IPS-18a (cell line): Measurements from ENCODE around the gene IL1A.

ENCODE experiments used
- H3K27ac ChIP-seq: one replicate; pipeline ENCODE4 v1.5.1; 2013; ENCODE audit warnings: low read length
- H3K27me3 ChIP-seq: one replicate; pipeline ENCODE4 v1.6.1; 2013; ENCODE audit warnings: mild to moderate bottlenecking, low read length; ENCODE audit not compliant: control insufficient read depth, insufficient read depth
- H3K36me3 ChIP-seq: one replicate; pipeline ENCODE4 v1.6.1; 2013; ENCODE audit warnings: low read depth, low read length; ENCODE audit not compliant: control insufficient read depth
- H3K4me1 ChIP-seq: one replicate; pipeline ENCODE4 v1.6.1; 2013; ENCODE audit warnings: low read depth, low read length; ENCODE audit not compliant: control insufficient read depth
- H3K4me3 ChIP-seq: one replicate; pipeline ENCODE4 v1.5.1; 2013; ENCODE audit warnings: low read length
- H3K9ac ChIP-seq: one replicate; pipeline ENCODE4 v1.6.1; 2013; ENCODE audit warnings: mild to moderate bottlenecking, low read length, moderate library complexity
- H3K9me3 ChIP-seq: one replicate; pipeline ENCODE4 v1.6.1; 2013; ENCODE audit warnings: low read depth, low read length; ENCODE audit not compliant: control insufficient read depth

IL1A gene

GRCh38 chr2:112754564-112754963 lies 29.7 kb downstream of the IL1A start:
- Histone ChIP-seq H3K4me3 (no peak overlapping the region), H3K9me3 (no peaks in the 10 kb centered on the region), H3K36me3 (peaks cover 61% of the 10 kb centered on the region), H3K9ac (no peak overlapping the region), H3K27ac (no peak overlapping the region), H3K4me1 (no peaks in the 10 kb centered on the region), H3K27me3 (no peaks in the 10 kb centered on the region)

- no peaks in the 10 kb centered on the region for H3K27me3 ChIP-seq
- H3K9me3 ChIP-seq = no peaks in the 10 kb centered on the region
- H3K4me1 ChIP-seq = no peaks in the 10 kb centered on the region
- no peak overlapping the region for H3K27ac ChIP-seq
- no peak overlapping the region for H3K4me3 ChIP-seq
- peaks cover 42% of the 10 kb centered on the region for H3K36me3 ChIP-seq
- no peak overlapping the region for H3K9ac ChIP-seq
These were observed 31.6 kb downstream of the IL1A start for GRCh38 chr2:112752667-112753066.

GRCh38 chr2:112751451-112752197 lies 32.7 kb downstream of the IL1A start:
- no peaks in the 10 kb centered on the region for H3K27me3 ChIP-seq
- peaks cover 37% of the 10 kb centered on the region for H3K36me3 ChIP-seq
- H3K4me1 ChIP-seq = no peaks in the 10 kb centered on the region
- H3K9me3 ChIP-seq = no peaks in the 10 kb centered on the region
- H3K27ac ChIP-seq = no peak overlapping the region
- no peak overlapping the region for H3K9ac ChIP-seq
- H3K4me3 ChIP-seq = no peak overlapping the region

- H3K27me3 ChIP-seq = no peaks in the 10 kb centered on the region
- H3K36me3 ChIP-seq = peaks cover 34% of the 10 kb centered on the region
- no peak overlapping the region for H3K4me3 ChIP-seq
- no peak overlapping the region for H3K27ac ChIP-seq
- no peaks in the 10 kb centered on the region for H3K9me3 ChIP-seq
- no peak overlapping the region for H3K9ac ChIP-seq
- H3K4me1 ChIP-seq = no peaks in the 10 kb centered on the region
These were observed 33.8 kb downstream of the IL1A start for GRCh38 chr2:112750560-112750843.

GRCh38 chr2:112749755-112750559 lies 34.3 kb downstream of the IL1A start:
- Histone ChIP-seq H3K36me3 (peaks cover 30% of the 10 kb centered on the region), H3K9ac (no peak overlapping the region)

GRCh38 chr2:112740527-112740926 lies 43.8 kb downstream of the IL1A start:
- no peak overlapping the region for H3K27ac ChIP-seq
- H3K9ac ChIP-seq = no peak overlapping the region
- peaks cover 46% of the 10 kb centered on the region for H3K36me3 ChIP-seq

More at GRCh38 chr2:112749755-112750559, 34.3 kb downstream of the IL1A start:
- H3K4me1 ChIP-seq = no peaks in the 10 kb centered on the region
- H3K27me3 ChIP-seq = no peaks in the 10 kb centered on the region
- H3K27ac ChIP-seq = no peak overlapping the region
- H3K9me3 ChIP-seq = no peaks in the 10 kb centered on the region
- no peak overlapping the region for H3K4me3 ChIP-seq

GRCh38 chr2:112737542-112738232 lies 46.6 kb downstream of the IL1A start:
- Histone ChIP-seq H3K27me3 (no peaks in the 10 kb centered on the region), H3K36me3 (peaks cover 43% of the 10 kb centered on the region), H3K27ac (no peak overlapping the region), H3K4me3 (no peak overlapping the region), H3K9ac (no peak overlapping the region), H3K4me1 (no peaks in the 10 kb centered on the region), H3K9me3 (no peaks in the 10 kb centered on the region)

More at GRCh38 chr2:112740527-112740926, 43.8 kb downstream of the IL1A start:
- H3K27me3 ChIP-seq = no peaks in the 10 kb centered on the region
- no peaks in the 10 kb centered on the region for H3K4me1 ChIP-seq
- no peak overlapping the region for H3K4me3 ChIP-seq
- H3K9me3 ChIP-seq = no peaks in the 10 kb centered on the region

GRCh38 chr2:112733871-112734270 lies 50.4 kb downstream of the IL1A start:
- Histone ChIP-seq H3K36me3 (peaks cover 9% of the 10 kb centered on the region), H3K27ac (no peak overlapping the region), H3K4me3 (no peak overlapping the region), H3K4me1 (no peaks in the 10 kb centered on the region), H3K27me3 (no peaks in the 10 kb centered on the region), H3K9me3 (no peaks in the 10 kb centered on the region), H3K9ac (no peak overlapping the region)

GRCh38 chr2:112733456-112733855 lies 50.8 kb downstream of the IL1A start:
- H3K36me3 ChIP-seq = peaks cover 6% of the 10 kb centered on the region
- H3K27ac ChIP-seq = no peak overlapping the region
- no peak overlapping the region for H3K9ac ChIP-seq
- H3K4me1 ChIP-seq = no peaks in the 10 kb centered on the region
- no peaks in the 10 kb centered on the region for H3K27me3 ChIP-seq
- H3K4me3 ChIP-seq = no peak overlapping the region
- no peaks in the 10 kb centered on the region for H3K9me3 ChIP-seq

GRCh38 chr2:112731479-112731878 lies 52.8 kb downstream of the IL1A start:
- Histone ChIP-seq H3K27ac (no peak overlapping the region), H3K27me3 (no peaks in the 10 kb centered on the region), H3K9ac (no peak overlapping the region)

GRCh38 chr2:112730791-112731190 lies 53.5 kb downstream of the IL1A start:
- H3K27ac ChIP-seq = no peak overlapping the region
- H3K4me1 ChIP-seq = no peaks in the 10 kb centered on the region
- H3K9ac ChIP-seq = no peak overlapping the region
- H3K9me3 ChIP-seq = no peaks in the 10 kb centered on the region
- H3K27me3 ChIP-seq = no peaks in the 10 kb centered on the region
- no peak overlapping the region for H3K4me3 ChIP-seq
- no peaks in the 10 kb centered on the region for H3K36me3 ChIP-seq

More at GRCh38 chr2:112731479-112731878, 52.8 kb downstream of the IL1A start:
- H3K4me1 ChIP-seq = no peaks in the 10 kb centered on the region
- no peak overlapping the region for H3K4me3 ChIP-seq
- H3K9me3 ChIP-seq = no peaks in the 10 kb centered on the region
- H3K36me3 ChIP-seq = no peaks in the 10 kb centered on the region
